Measurements from ENCODE around the gene ABL2. TPM values are rescaled to one million over a fixed set of nuclear protein-coding genes. Genes with fewer than 3 reads are reported as not detected.

Gene ABL2
- polyA plus RNA-seq, 2 of the 4 experiments (the other 2 are of a cell fraction): 12.4 TPM

- WGBS (ENCODE audit: missing lambda C conversion rate): 95% methylated on average over 4 of the region's 4 CpGs
Measured at GRCh38 chr1:179154437-179154836, 75.0 kb downstream of the ABL2 start.

GRCh38 chr1:179153217-179153616 is 76.3 kb downstream of the ABL2 start:
- Histone ChIP-seq H3K4me3 (no peak overlapping the region), H3K9me3 (no peaks in the 10 kb centered on the region), H3K27ac (peak overlapping the region in 1 of 2 experiments; percentile 55; a peak in 2 of 6 replicates), H3K4me1 (peaks cover 35% of the 10 kb centered on the region), H3K4me2 (0 out of 3 replicates have a peak overlapping the region, but pooled peaks have one; percentile 75)
- no peak for FAIRE-seq
- no peak; a peak in 1 of 6 replicates for ATAC-seq
- POLR2A ChIA-PET: no interaction called here
- 89% methylated on average over 6 of the region's 6 CpGs for WGBS (ENCODE audit: missing lambda C conversion rate)
- TF ChIP-seq, protein P1, sequence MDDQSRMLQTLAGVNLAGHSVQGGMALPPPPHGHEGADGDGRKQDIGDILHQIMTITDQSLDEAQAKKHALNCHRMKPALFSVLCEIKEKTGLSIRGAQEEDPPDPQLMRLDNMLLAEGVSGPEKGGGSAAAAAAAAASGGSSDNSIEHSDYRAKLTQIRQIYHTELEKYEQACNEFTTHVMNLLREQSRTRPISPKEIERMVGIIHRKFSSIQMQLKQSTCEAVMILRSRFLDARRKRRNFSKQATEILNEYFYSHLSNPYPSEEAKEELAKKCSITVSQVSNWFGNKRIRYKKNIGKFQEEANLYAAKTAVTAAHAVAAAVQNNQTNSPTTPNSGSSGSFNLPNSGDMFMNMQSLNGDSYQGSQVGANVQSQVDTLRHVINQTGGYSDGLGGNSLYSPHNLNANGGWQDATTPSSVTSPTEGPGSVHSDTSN (IDR thresholded peaks at IDR 0.05): no peak
- TF ChIP-seq RAD21 (conservative IDR thresholded peaks at IDR 0.05 in 1 of 2, IDR thresholded peaks at IDR 0.05 in 1 of 2) (no peak), ELK1 (IDR thresholded peaks at IDR 0.05; ENCODE audit: low read depth, low read length) (no peak), CBX2 (IDR thresholded peaks at IDR 0.05; ENCODE audit: borderline replicate concordance, low read depth) (no peak), CBX8 (IDR thresholded peaks at IDR 0.05) (no peak)
- CTCF ChIA-PET: no interaction called here
- no peak for DNase-seq (ENCODE audit: low read depth in 1 of 2, low spot score in 1 of 2)

More at GRCh38 chr1:179154437-179154836, 75.0 kb downstream of the ABL2 start:
- DNase-seq (ENCODE audit: low read depth in 1 of 2, low spot score in 1 of 2): no peak
- no peak overlapping the region for H3K27ac ChIP-seq
- H3K9me3 ChIP-seq: no peaks in the 10 kb centered on the region
- no peak overlapping the region for H3K4me3 ChIP-seq
- FAIRE-seq: no peak
- TF ChIP-seq BHLHE40 (IDR thresholded peaks at IDR 0.05; ENCODE audit: low read depth, low read length) (no peak), MYC (IDR thresholded peaks at IDR 0.05; ENCODE audit: borderline replicate concordance, low read length) (no peak), HOXB5 (CRISPR knock-in tag; IDR thresholded peaks at IDR 0.05) (no peak), FOXS1 (CRISPR knock-in tag; IDR thresholded peaks at IDR 0.05) (no peak), CEBPB (IDR thresholded peaks at IDR 0.05) (no peak), MAZ (IDR thresholded peaks at IDR 0.05; ENCODE audit: borderline replicate concordance, low read depth, low read length) (no peak), FOSB (CRISPR knock-in tag; IDR thresholded peaks at IDR 0.05) (no peak), USF2 (IDR thresholded peaks at IDR 0.05) (no peak), HEYL (CRISPR knock-in tag; IDR thresholded peaks at IDR 0.05) (no peak), CHD2 (IDR thresholded peaks at IDR 0.05; ENCODE audit: low read length, partially characterized antibody) (no peak), KDM5A (IDR thresholded peaks at IDR 0.05) (no peak), FOSL2 (IDR thresholded peaks at IDR 0.05) (no peak), FOSL2 (CRISPR knock-in tag; IDR thresholded peaks at IDR 0.05) (no peak), GATA3 (IDR thresholded peaks at IDR 0.05; ENCODE audit: borderline replicate concordance) (no peak), PHF8 (IDR thresholded peaks at IDR 0.05; ENCODE audit: borderline replicate concordance, low read depth) (no peak), EHF (CRISPR knock-in tag; IDR thresholded peaks at IDR 0.05) (no peak), HOXA7 (CRISPR knock-in tag; IDR thresholded peaks at IDR 0.05) (no peak), ELK1 (IDR thresholded peaks at IDR 0.05; ENCODE audit: low read depth, low read length) (no peak), KDM1A (IDR thresholded peaks at IDR 0.05; ENCODE audit: low read depth) (no peak), EP300 (IDR thresholded peaks at IDR 0.05) (no peak)
- TF ChIP-seq, protein P2, sequence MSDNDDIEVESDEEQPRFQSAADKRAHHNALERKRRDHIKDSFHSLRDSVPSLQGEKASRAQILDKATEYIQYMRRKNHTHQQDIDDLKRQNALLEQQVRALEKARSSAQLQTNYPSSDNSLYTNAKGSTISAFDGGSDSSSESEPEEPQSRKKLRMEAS (IDR thresholded peaks at IDR 0.05): no peak
- ChIA-PET CTCF (interaction anchor here (2.9 kb wide), 1 partner anchor 34 kb away, joined by 10 read pairs; no protein-coding TSS in a partner anchor), POLR2A (no interaction called here)
- ATAC-seq: no peak
- H3K4me1 ChIP-seq: peaks cover 35% of the 10 kb centered on the region
- H3K4me2 ChIP-seq: no peak overlapping the region

Measured in A549 (cell line).